Activated effector memory CD4-positive, alpha-beta T cell treated with Interleukin-2 at 50 U/mL for 16 hours (primary cell): ENCODE measurements around the gene CTNNA1.

Experiments
- DNase-seq: peaks from one replicate; pipeline ENCODE4 v3.0.0-alpha.2; 2020

CTNNA1 gene

GRCh38 chr5:138972230-138972629 is 219.0 kb downstream of the CTNNA1 start:
- DNase-seq = no peak

- no peak for DNase-seq
These were observed 219.6 kb downstream of the CTNNA1 start for GRCh38 chr5:138972836-138973235.

GRCh38 chr5:138974227-138975063 is 221.2 kb downstream of the CTNNA1 start:
- DNase-seq = no peak

GRCh38 chr5:138975098-138975847 is 222.0 kb downstream of the CTNNA1 start:
- no peak for DNase-seq

GRCh38 chr5:138978080-138978479 is 224.9 kb downstream of the CTNNA1 start:
- DNase-seq = no peak

GRCh38 chr5:138978581-138978980 is 225.4 kb downstream of the CTNNA1 start:
- DNase-seq = no peak

GRCh38 chr5:138979684-138980280 is 226.6 kb downstream of the CTNNA1 start:
- no peak for DNase-seq

- DNase-seq = no peak
These were observed 227.2 kb downstream of the CTNNA1 start for GRCh38 chr5:138980441-138980840.

- DNase-seq = no peak
These were observed 227.9 kb downstream of the CTNNA1 start for GRCh38 chr5:138981131-138981530.

- no peak for DNase-seq
These were observed 228.4 kb downstream of the CTNNA1 start for GRCh38 chr5:138981586-138981985.

GRCh38 chr5:138983984-138984383 is 230.8 kb downstream of the CTNNA1 start:
- DNase-seq = no peak
